Measurements from ENCODE around the gene GPHB5.
A peak's percentile ranks its signal among the peaks of the same experiment; 100 is the strongest.
"Not testable (repeated sequence)": the region's sequence is repeated elsewhere in the genome, so short reads cannot be mapped to it uniquely, and the experiment has no call there.

Gene GPHB5, protein sequence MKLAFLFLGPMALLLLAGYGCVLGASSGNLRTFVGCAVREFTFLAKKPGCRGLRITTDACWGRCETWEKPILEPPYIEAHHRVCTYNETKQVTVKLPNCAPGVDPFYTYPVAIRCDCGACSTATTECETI

DNA sequence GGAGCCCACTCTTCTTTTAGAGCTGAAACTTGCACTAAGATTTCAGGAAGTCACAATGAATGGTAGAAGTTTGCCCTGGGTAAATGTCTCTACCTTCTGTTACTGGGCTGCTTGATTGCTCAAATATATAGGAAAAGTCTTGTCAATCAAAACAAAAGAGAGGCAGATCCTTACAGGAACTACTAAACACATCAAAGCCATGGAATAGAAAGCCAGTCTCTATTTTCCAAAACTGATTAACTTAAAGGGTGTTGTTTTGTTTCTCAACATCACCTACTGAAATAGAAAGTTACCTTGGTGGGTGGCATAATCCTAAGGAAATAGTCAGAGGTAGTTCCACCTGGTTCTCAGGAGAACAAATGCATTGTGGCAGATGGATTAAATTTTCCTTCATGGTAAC lies at the start of gene GPHB5:
TSS of gene GPHB5 (minus strand) at position 101 of the 400 bp plus-strand sequence. CDS start 1,086 bp downstream, outside the sequence.
- DNase-seq = no peak

DNA sequence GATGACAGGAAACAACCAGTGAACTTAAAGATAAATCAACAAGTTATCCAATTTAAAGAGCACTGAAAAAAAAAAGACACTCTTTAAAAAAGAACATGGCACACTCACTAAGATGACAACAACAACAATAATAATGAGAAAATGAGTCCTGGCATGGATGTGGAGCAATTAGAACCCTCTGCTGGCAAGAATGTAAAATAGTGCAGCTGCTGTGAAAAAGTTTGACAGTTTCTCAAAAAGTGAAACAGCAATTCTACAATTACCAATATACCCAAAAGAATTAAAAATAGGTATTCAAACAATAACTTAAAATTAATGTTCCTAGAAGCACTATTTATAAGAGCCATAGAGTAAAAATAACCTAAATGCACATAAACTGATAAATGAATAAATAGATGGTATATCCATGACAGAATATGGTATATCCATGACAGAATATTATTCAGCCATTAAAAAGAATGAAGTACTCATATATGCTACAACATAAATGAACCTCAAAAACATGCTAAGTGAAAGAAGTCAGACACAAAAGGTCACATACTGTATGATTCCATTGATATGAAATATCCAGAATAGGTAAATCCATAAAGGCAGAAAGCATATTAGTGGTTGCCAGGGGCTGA lies 49.1 kb upstream of the GPHB5 start:
- no peak for DNase-seq

DNA sequence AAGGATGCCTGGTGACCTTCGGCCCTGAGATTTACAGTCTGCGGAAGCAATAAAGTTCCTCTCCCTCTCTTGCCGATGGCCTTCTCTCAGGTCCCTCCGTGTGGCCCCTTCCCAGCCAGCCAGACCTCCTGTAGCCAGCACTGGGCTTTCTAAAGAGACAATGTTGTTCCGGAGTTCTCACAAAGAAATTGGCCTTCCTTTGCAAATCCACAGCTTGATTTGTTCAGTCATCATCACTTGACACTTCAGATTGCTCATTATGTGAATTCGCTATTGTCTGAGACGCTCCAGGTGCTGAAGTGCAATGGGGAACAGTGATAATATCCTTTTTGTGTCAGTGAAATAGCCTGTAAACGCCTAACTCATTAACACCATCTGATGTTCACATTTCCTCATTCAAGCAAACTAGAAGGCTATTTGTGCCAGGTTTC lies 43.7 kb upstream of the GPHB5 start:
- no peak for DNase-seq

DNA sequence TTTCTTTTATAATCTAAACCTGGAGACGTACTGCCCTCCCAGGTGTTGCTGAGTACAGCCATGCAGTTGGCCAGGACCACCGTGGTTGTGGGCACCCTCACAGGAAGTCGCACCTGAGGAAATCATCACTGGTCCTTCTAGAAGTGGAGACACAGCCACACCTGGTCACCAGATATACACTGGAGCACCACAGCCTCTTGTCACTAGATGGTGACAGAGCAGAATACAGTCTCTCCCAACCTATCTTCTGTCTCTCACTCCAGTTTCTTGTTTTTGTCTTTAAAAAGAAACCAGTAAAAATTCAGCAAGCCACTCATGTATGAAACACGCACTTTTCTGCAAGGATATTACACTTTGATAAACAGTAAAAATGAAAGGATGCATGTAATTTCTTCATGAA lies 43.1 kb upstream of the GPHB5 start:
- DNase-seq = no peak

DNA sequence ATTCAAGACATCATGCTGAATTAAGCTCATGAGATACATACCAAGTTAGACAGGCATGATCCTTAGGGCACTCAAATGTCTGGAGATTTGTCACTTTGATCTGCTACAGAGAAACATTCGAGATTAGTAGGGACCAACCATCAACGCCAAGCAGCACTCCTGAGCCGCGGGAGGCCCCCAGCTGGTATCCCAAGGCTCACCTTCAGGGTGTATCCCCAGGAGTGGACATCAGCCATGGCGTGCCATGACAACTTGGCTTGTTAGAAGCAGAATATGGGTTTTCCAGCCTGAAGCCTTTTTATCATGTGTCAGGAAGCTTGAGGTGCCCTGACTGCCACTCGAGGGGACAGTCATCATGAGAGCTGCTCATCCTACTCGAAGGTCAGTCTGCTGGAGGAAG lies 39.1 kb upstream of the GPHB5 start:
- no peak for DNase-seq

DNA sequence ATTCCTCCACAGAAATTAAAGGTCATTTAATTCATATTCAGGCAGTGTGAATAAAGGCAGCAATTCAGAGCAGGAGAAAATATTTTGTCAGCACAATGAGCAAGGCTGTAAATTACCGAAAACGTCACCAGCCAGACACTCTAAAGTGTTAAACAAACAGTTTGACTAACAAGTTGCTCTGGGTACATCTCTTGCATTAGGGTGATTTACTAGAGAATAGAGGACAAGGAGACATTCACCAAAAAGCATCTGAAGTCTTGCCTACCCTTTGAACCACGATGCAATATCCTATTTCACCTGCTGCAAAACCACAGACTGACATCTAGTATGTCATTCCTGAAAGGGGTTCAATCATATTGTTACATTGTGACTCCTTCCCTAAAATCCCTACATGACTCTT lies 27.1 kb upstream of the GPHB5 start:
- DNase-seq = no peak

DNA sequence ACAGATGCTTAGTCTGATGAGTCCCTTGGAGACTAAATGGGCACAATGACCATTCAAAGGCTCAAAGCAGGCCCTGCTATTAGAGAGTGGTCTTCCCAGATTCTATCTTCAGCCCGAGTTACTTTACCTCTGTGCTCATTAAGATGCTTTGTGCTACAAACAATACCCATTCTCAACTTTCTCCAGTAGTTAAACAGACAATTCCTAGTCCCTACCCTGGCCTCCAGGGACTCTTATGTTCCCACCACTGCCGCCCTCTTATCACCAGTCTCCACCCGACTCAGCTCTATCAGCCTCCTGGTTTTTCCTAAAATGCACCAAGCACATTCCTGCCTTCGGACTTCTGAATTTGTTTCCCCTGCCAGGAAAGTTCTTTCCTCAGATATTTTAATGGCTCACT lies 25.6 kb upstream of the GPHB5 start:
- DNase-seq = no peak

DNA sequence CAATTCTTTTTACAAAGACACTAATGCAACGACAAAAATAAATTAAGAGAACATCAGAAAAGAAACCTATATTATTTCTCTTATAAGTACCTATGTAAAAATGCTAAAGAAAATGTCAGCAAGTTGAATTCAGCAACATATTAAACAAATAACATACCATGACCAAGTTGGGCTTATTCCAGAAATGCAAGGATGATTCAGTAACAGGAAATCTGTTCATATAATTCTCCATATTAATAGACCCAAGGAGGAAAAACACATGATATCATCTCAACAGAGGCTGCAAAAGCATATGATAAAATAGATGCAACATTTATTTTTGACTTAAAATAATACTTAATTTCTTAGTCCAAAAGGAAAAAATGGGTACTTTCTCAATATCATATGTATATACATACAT lies 25.1 kb upstream of the GPHB5 start:
- no peak for DNase-seq

DNA sequence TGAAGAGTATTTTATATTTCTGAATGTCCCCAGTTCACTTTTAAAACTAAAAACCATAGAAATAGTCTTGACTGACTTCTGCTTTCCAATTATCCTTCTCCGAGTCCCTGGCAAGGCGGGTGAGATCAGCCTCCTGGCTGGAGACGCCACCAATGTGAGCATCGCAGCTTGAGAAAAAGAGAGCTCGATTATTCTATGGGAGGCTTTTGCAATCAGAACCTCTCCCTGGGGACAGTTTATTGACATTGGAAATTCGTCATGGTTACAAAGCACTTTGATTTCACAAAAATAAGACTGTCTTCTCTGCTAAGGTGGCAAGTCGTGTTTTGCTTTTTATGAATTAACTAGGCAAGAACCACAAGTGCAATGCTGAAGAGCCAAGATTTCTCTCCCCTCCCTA lies 23.6 kb upstream of the GPHB5 start:
- no peak for DNase-seq

DNA sequence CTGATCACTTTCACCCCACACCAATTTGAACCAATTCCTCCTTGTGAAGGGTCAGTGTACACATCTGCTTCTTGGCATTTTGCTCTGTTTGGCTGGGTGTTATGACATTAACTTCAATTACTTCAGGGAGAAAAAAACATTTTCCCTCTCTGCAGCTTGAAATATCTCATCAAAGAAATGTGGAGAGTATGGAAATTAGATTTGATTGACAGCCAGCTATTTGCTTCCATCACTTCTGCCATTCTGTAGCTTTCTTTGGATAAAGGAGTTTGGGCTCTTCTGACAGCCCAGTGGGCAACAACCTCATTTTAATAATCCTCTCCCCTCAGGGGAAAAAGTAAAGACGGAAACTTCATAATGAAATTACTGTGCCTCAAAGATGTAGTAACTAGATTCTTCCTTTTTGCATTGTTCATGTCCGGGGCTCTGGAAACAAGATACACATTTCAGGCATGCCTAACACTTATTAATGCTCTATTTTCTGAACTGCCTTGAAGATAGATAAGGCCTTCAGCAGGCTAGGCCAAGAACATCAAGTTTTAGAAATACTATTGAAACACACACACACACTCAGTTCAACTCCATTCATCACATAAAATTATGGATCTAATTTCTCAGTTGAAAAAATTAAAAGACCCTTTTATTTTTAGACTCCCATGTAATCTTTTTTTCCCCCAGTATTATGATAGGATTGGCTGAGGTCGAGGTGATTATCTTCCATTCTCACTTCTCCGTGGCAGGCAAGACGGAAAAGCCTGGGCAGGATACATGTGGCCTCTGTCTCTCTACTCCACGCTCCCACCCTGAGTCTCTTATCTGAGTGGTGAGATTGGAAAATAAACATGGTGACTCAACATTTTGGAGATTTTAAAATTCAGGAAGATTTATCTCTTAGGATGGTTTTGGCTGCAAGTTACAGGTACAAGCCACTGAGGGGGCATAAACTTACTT lies 10.3 kb upstream of the GPHB5 start:
- DNase-seq = no peak

DNA sequence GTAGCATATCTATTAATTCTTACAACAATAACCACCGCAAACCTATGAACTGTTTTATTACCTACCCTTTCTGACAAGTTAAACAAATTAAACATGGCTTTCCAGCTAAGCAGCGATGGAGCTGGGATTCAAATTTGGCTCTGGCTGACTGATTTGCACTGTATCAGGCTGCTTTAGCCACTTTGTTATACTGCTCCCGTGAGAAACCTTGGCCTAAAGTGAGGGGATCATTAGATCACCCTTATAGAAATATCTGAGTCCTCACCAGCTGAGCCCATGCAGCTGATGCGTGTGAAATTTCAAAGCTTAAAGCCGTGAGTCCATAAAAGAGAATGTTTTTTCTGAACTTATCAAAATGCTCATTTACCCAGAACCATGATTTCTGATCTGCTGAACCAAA lies 8.1 kb upstream of the GPHB5 start:
- DNase-seq = peak in 1 of 2 experiments; percentile 4

DNA sequence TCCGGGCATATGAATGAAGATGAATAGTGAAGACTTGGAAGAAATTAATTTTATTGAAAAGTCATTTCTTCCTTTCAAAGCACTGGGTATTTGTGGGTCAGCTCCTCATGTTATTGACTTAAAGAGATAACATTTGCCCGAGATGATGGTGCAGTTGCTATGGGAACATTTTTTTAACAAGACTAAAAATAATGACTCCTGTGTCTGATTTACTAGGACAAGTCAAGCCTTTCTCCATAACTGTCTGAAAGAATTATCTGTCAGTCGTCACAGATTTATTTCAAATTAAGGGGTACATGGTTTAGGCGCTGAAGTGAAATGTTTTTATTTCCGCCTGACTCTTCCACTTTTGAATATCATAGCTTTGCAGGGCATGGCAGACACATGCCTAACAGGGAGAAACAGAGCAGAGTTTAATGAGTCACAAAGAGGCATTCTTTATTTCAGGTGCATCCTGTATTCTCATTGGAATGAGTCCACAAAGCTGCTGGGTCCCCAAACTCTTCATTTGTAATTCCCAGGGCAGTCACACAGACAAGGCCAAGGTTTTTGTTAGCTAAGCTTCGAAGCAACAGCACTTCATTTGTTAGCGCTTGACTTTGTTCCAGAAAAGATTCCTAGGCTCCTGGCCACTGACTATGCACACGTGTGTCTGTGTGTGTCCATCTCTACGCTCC lies 4.3 kb upstream of the GPHB5 start:
- no peak for DNase-seq

DNA sequence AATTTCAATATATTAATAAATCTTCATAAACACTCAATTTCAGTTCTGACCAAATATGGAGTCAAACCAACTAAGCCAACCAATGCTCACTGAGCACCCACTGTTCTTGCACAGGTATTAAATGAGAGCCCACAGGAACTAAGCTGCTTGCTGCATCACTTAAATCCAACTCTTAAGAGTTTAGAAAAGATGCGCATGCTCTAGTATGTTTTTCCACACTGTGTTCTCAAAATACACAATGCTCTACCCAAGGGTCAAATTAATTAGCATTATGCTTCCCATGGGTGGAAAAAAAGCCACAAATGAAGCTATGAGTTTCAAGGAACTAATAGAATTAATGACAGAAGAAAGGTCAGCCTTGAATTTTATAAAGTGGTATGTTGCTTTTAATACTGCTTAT lies 3.7 kb upstream of the GPHB5 start:
- no peak for DNase-seq

DNA sequence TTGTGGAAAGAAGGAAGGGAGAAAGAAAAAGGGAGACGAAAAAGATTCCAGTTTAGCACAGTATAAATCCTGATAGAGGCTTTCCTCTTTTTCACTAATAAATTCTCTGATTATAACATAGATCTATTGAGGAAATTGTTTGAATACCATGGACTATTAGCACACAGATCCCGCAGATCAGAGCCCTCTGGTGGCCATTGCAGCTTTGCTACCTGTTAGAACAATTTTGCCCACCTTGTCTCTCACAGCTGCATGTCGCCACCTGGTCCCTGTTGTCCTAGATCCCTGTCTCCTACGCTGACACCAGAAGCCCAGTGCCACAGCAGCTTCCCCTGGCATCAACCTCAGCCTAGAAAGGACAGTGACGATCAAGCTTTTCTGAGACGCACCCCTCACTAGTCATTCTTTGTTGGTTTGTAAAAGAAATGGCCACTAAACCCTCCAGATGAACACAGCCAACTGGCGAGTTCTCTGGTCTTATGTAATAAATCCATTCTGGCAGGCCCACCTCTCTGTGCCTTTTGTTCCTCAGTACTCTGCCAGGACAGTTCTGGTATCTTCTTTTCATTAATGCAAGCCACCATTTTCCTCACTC lies 9.9 kb downstream of the GPHB5 start:
- peak in 1 of 2 experiments; percentile 42 for DNase-seq

DNA sequence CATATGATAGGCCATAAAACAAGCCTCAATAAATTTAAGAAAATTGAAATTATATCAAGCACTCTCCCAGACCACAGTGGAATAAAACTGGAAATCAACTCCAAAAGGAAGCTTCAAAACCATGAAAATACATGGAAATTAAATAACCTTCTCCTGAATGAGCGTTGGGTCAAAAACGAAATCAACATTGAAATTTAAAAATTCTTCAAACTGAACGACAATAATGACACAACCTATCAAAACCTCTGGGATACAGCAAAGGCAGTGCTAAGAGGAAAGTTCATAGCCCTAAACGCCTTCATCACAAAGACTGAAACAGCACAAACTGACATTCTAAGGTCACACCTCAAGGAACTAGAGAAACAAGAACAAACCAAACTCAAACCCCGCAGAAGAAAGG lies 14.3 kb downstream of the GPHB5 start:
- DNase-seq = not testable (repeated sequence)

DNA sequence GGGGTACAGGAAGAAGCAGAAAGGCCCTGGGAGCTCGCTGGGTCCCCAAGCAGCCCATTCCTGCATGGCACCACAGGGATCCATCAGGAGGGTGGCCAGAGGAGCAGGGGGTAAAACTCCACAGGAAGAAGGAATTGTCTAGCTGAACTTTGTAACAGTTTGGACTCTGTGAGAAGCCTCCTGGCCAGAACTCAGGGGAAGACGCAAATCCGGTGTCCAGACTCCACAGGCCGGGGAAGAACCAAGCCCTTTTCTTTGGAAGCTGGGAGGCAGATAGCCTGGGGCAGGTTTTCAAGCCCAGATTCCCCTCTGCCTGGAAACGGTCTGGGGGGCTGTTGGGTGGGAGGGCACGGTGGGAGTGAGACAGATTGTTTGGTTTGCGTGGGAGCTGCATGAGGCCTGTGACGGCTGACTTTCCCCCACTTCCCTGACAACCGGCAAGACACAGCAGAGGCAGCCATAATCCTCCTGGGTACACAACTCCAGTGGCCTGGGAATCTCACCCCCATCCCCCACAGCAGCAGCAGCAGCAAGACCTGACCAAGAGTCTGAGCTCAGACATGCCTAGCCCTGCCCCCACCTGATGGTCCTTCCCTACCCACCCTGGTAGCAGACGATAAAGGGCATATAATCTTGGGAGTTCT lies 16.7 kb downstream of the GPHB5 start:
- DNase-seq = no peak

DNA sequence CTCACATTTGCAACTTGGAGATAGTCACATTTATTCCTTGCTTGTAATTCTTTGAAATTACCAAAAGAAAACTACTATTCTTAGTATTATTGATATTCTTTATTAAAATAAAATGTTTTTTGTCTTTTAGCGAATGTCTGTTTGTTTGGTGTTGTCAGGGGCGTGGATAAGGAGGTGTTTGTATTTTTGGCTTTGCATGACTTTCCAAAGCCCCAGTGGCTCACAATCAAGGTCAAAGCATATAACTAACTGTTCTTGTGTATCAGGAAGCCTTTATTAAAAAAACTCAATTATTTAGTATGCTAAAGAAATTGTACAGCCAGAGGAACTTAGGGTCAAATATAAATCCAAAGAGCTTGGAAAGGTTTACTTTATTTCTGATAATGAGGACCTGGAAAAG lies 17.9 kb downstream of the GPHB5 start:
- DNase-seq = no peak

DNA sequence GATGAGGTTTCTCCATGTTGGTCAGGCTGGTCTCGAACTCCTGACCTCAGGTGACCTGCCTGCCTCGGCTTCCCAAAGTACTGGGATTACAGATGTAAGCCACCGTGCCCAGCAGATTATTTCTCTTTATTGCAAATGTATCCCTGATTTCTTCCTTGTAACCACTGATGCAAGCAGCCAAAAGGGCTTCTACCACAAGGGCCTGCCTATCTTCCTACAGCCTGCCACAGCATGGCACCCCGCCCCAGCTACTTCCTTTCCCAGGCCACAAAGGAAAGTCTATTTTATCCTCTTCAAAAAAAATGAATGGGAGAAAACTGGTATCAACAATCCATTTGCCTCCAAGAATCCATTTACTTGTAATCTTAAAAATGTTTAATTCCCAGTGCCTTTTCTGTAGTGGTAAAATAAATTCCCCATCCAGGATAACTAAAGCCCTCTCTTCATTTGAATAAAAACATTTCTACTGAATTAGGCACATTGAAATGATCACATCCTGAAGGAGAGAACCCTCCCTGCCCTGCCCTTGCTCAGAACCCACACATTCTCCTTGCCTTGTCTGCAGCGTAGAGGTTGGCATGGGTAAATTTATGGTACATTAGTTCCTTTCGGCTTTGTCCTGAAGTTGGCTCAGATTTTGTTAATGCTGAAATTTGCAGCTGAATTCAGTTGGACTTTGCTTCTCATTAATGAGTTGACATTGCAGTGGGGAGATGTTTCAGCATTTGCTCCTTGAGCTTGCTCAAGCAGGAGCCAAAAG lies 19.2 kb downstream of the GPHB5 start:
- no peak for DNase-seq

DNA sequence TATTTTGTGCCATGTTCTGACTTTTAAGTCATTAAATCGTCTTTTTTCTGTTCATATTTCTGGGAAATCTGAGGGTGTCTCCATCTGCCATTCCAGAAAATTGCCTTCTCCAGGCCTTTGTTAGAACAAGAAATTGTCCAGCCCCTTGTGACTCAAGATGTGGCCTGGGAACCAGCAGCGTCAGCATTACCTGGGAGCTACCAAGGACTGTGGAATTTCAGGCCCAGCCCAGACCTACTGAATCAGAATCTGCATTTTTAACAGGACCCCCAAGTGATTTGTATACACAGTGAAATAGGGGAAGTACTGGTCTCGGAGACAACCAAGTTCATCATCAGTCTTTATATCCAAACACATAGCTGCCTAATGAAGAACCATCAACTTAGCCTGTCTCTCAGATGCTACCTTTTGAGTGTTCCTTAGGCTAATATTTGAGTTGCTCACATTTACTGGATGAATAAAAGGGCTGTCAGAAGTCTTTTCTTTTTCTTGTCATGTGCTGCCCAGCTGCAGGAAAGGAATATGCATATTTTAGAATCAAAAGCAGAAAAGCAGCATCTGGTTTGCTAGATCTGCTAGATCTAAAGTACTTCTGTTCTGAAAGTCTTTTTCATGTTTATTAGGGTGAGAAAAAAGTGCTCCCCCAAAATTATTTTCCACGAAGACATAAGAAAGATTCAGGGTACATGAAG lies 21.2 kb downstream of the GPHB5 start:
- DNase-seq = no peak

DNA sequence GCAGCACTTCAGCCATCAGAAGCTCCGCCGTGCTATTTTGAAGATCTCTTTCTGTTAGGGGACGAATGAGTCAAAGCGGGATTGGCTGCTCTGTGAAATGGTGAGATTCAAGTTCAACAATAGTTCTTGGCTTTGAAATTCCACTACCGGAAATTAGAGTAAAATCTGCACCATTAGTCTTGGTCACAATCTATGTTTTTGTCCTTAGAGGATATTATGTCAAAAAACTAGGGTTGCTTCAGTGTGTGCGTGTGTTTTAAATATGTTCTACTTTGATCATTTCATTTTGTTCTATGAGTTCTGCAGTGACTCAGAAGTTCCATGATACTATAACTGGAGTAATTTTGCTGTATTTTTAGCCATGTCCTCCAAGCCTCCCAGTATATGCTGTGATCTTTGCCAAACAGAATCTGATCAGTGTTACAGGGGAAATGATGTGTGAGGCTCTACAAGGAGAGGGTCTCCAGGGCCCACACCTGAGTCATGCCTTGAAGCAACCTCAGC lies 22.6 kb downstream of the GPHB5 start:
- no peak for DNase-seq

DNA sequence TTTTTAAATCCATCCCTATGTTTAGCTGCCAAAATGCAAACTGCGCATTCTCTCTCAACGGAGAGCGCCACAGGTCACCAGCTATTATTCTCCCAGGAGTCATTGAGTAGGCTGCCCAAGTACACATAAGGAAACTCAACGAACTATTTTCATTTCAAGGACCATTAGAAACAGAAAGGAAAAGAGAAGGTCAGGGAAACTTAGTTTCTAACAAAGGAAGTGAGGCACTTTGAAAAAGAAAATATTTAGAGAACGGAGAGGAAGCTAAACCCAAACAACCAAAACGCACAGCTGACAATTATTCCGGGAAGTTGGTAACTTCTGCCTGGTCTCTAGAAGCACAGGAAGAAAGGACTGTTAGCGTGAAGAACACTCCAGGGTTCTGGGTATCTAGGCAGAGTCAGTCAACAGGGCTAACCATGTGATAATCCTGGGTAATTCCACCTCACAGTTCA lies 23.5 kb downstream of the GPHB5 start:
- DNase-seq = no peak
